Hepatocyte (in vitro differentiated cells): ENCODE results near the gene FUCA1.
"Not testable (repeated sequence)": the region's sequence is repeated elsewhere in the genome, so short reads cannot be mapped to it uniquely, and the experiment has no call there.

Experiments used
- CTCF ChIP-seq: fragments of 200-600 bp; sonication (generic); IDR thresholded peaks from 2 replicates; pipeline ENCODE4 v1.5.1; 2016; ENCODE audit warnings: antibody characterized with exemption, mild to moderate bottlenecking; ENCODE audit not compliant: poor library complexity
- EZH2 ChIP-seq: fragments of 200-600 bp; sonication (generic); IDR thresholded peaks from 2 replicates; pipeline ENCODE4 v1.6.1; 2016; ENCODE audit warnings: antibody characterized with exemption, mild to moderate bottlenecking, borderline replicate concordance
- EZH2phosphoT487 ChIP-seq: fragments of 200-600 bp; sonication (generic); IDR thresholded peaks from one replicate; pipeline ENCODE4 v1.6.1; 2018; ENCODE audit warnings: antibody characterized with exemption, mild to moderate bottlenecking, low read depth, moderate library complexity; ENCODE audit not compliant: unreplicated experiment, severe bottlenecking

DNA sequence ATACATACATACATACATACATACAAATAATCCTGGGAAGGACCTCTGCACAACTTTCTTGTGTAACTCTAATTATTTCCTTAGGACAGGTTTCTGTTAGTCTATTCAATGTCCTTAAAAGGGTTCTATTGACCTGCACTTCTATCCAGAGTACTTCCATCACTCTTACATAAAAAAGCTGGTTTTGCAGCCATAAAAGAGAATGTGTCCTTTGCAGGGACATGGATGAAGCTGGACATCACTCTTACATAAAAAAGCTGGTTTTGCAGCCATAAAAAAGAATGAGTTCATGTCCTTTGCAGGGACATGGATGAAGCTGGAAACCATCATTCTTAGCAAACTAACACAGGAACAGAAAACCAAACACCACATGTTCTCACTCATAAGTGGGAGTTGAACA is 16.7 kb downstream of the FUCA1 start:
- TF ChIP-seq CTCF, EZH2phosphoT487, EZH2: not testable (repeated sequence)
